H1 (cell line): Measurements from ENCODE around the gene GAS7. TPM values are rescaled to one million over a fixed set of nuclear protein-coding genes. Genes with fewer than 3 reads are reported as not detected.

ENCODE experiments used
- CTCF ChIA-PET: fragments of 300-600 bp; sonication (Branson Sonifier 250); formaldehyde crosslinking; loops from one replicate; lab custom pipeline; 2021; ENCODE audit not compliant: partially characterized antibody; lab: Charles Lee
- POLR2A ChIA-PET: fragments of 300-600 bp; sonication (Branson Sonifier 250); formaldehyde crosslinking; loops from one replicate; lab custom pipeline; 2021; ENCODE audit warnings: inconsistent platforms; ENCODE audit not compliant: partially characterized antibody; lab: Charles Lee
- DNase-seq, 2 experiments: peaks; one replicate each; pipeline versions ENCODE4 v3.0.0 to v3.0.0-alpha.2; 2010 to 2022; ENCODE audit warnings: low spot score in 2 of 2, low read depth in 1 of 2, mixed read lengths in 1 of 2
- FAIRE-seq: peaks from 2 replicates; lab custom pipeline; 2011; peaks lifted over from hg19 to GRCh38; lab: Jason Lieb, UNC
- H2AFZ ChIP-seq: 2 replicates; pipeline ENCODE4 v1.8.1; 2012; ENCODE audit warnings: low read length, inconsistent platforms
- H2AK5ac ChIP-seq: 2 replicates; pipeline ENCODE4 v1.6.1; 2013; ENCODE audit warnings: low read depth, low read length
- H2BK120ac ChIP-seq: replicated peaks from 2 replicates; pipeline ENCODE3; 2013; ENCODE audit warnings: low read depth, low read length, inconsistent platforms
- H2BK12ac ChIP-seq: 2 replicates; pipeline ENCODE4 v1.6.1; 2013; ENCODE audit warnings: low read depth, low read length
- H2BK15ac ChIP-seq: 2 replicates; pipeline ENCODE4 v1.6.1; 2013; ENCODE audit warnings: low read length
- H2BK20ac ChIP-seq: 2 replicates; pipeline ENCODE4 v1.6.1; 2013; ENCODE audit warnings: low read length
- H2BK5ac ChIP-seq: 2 replicates; pipeline ENCODE4 v1.6.1; 2013; ENCODE audit warnings: low read depth, low read length
- H3K14ac ChIP-seq: 2 replicates; pipeline ENCODE4 v1.6.1; 2013; ENCODE audit warnings: inconsistent platforms; ENCODE audit not compliant: insufficient read length
- H3K18ac ChIP-seq: 2 replicates; pipeline ENCODE4 v1.6.1; 2013; ENCODE audit warnings: low read length; ENCODE audit errors: extremely low read depth
- H3K23ac ChIP-seq: 2 replicates; pipeline ENCODE4 v1.6.1; 2013; ENCODE audit warnings: inconsistent platforms; ENCODE audit not compliant: insufficient read length
- H3K23me2 ChIP-seq: 2 replicates; pipeline ENCODE4 v1.6.1; 2013; ENCODE audit warnings: low read depth, low read length
- H3K27ac ChIP-seq: 2 replicates; pipeline ENCODE4 v1.6.1; 2011; ENCODE audit warnings: low read depth, low read length, inconsistent platforms
- H3K27me3 ChIP-seq, 4 experiments: replicated peaks in 1 of 4; 1 replicate in 1 of 4; 2 replicates in 3 of 4; pipeline versions ENCODE4 v1.6.1 to v1.8.1; 2011 to 2013; ENCODE audit warnings: low read length in 3 of 4, mild to moderate bottlenecking in 3 of 4, inconsistent platforms in 2 of 4, mixed read lengths in 2 of 4, moderate library complexity in 1 of 4; ENCODE audit not compliant: control insufficient read depth in 3 of 4, insufficient read depth in 3 of 4; ENCODE audit errors: extremely low read depth in 1 of 4
- H3K36me3 ChIP-seq, 4 experiments: 2 replicates each; pipeline versions ENCODE4 v1.6.1 to v1.8.1; 2011 to 2013; ENCODE audit warnings: mild to moderate bottlenecking in 4 of 4, low read length in 3 of 4, moderate library complexity in 2 of 4, control low read depth in 1 of 4, inconsistent platforms in 1 of 4; ENCODE audit not compliant: insufficient read depth in 4 of 4, control insufficient read depth in 2 of 4
- H3K4ac ChIP-seq: replicated peaks from 2 replicates; pipeline ENCODE3; 2013; ENCODE audit warnings: low read length, low read depth, mixed read lengths, inconsistent platforms; ENCODE audit not compliant: insufficient read length
- H3K4me1 ChIP-seq, 4 experiments: replicated peaks in 1 of 4; 1 replicate in 1 of 4; 2 replicates in 3 of 4; pipeline versions ENCODE4 v1.6.1 to v1.8.1; 2011 to 2013; ENCODE audit warnings: low read length in 3 of 4, inconsistent platforms in 2 of 4, mixed read lengths in 1 of 4; ENCODE audit not compliant: insufficient read depth in 4 of 4, control insufficient read depth in 3 of 4
- H3K4me2 ChIP-seq, 2 experiments: 2 replicates each; pipeline versions ENCODE4 v1.6.1 to v1.8.1; 2011 to 2013; ENCODE audit warnings: low read depth in 2 of 2, low read length in 2 of 2, control low read depth in 1 of 2, inconsistent platforms in 1 of 2, mild to moderate bottlenecking in 1 of 2; ENCODE audit not compliant: insufficient read depth in 1 of 2
- H3K4me3 ChIP-seq, 4 experiments: fragments of 200-600, 300-600 bp in 1 of 4; sonication (generic), shearing (Covaris generic), sonication (Bioruptor Twin) in 1 of 4; 2 replicates each; pipeline versions ENCODE4 v1.5.1 to v1.8.1; 2011 to 2016; ENCODE audit warnings: low read length in 4 of 4, low read depth in 3 of 4, control low read depth in 2 of 4, inconsistent platforms in 2 of 4, mild to moderate bottlenecking in 2 of 4, mixed read lengths in 1 of 4, moderate library complexity in 1 of 4; ENCODE audit not compliant: insufficient read depth in 2 of 4; ENCODE audit errors: extremely low read depth in 1 of 4
- H3K56ac ChIP-seq: replicated peaks from 2 replicates; pipeline ENCODE3; 2013; ENCODE audit warnings: low read depth, mild to moderate bottlenecking, mixed read lengths, low read length, inconsistent platforms; ENCODE audit not compliant: insufficient read length
- H3K79me1 ChIP-seq: 2 replicates; pipeline ENCODE4 v1.6.1; 2013; ENCODE audit warnings: low read depth, low read length, control low read depth
- H3K79me2 ChIP-seq, 2 experiments: 2 replicates each; pipeline versions ENCODE4 v1.6.1 to v1.8.1; 2012 to 2013; ENCODE audit warnings: low read length in 2 of 2, mild to moderate bottlenecking in 2 of 2, inconsistent platforms in 1 of 2; ENCODE audit not compliant: insufficient read depth in 2 of 2, control insufficient read depth in 1 of 2
- H3K9ac ChIP-seq, 4 experiments: replicated peaks in 1 of 4; 1 replicate in 1 of 4; 2 replicates in 3 of 4; pipeline versions ENCODE4 v1.6.1 to v1.8.1; 2011 to 2013; ENCODE audit warnings: low read depth in 3 of 4, low read length in 3 of 4, control low read depth in 2 of 4, mild to moderate bottlenecking in 2 of 4, moderate library complexity in 2 of 4, inconsistent platforms in 1 of 4; ENCODE audit errors: extremely low read depth in 1 of 4
- H3K9me3 ChIP-seq, 2 experiments: 2 replicates each; pipeline versions ENCODE4 v1.6.1 to v1.8.1; 2012 to 2013; ENCODE audit warnings: mild to moderate bottlenecking in 2 of 2, moderate library complexity in 2 of 2, control low read depth in 1 of 2, inconsistent platforms in 1 of 2, low read depth in 1 of 2, low read length in 1 of 2, mixed read lengths in 1 of 2; ENCODE audit not compliant: insufficient read depth in 2 of 2
- H4K20me1 ChIP-seq, 2 experiments: replicated peaks in 1 of 2; 2 replicates each; pipeline versions ENCODE3 to v1.8.1; 2011 to 2013; ENCODE audit warnings: inconsistent platforms in 2 of 2, low read length in 2 of 2, mild to moderate bottlenecking in 1 of 2; ENCODE audit not compliant: insufficient read depth in 2 of 2, control insufficient read depth in 1 of 2
- H4K5ac ChIP-seq: 2 replicates; pipeline ENCODE4 v1.6.1; 2013; ENCODE audit warnings: low read length, low read depth, mixed read lengths, inconsistent platforms; ENCODE audit not compliant: insufficient read length
- H4K8ac ChIP-seq: 2 replicates; pipeline ENCODE4 v1.8.0; 2013; ENCODE audit warnings: mild to moderate bottlenecking, moderate library complexity, low read length, inconsistent platforms; ENCODE audit not compliant: insufficient read depth; ENCODE audit errors: extremely low read depth
- H4K91ac ChIP-seq: replicated peaks from 2 replicates; pipeline ENCODE3; 2013; ENCODE audit warnings: low read length, mixed read lengths, inconsistent platforms; ENCODE audit not compliant: insufficient read length
- BCL11A ChIP-seq, 2 experiments: IDR thresholded peaks; one replicate each; pipeline ENCODE4 v1.6.1; 2011; ENCODE audit warnings: low read depth in 2 of 2, low read length in 2 of 2, mild to moderate bottlenecking in 2 of 2
- CBX8 ChIP-seq: fragments of 300-800, 300-1000 bp; sonication (generic); IDR thresholded peaks from 2 replicates; pipeline ENCODE4 v1.7.1; 2016; ENCODE audit warnings: low read depth, low read length, borderline replicate concordance
- CEBPB ChIP-seq: IDR thresholded peaks from 2 replicates; pipeline ENCODE4 v1.6.1; 2012; ENCODE audit warnings: low read depth, low read length
- CHD2 ChIP-seq: IDR thresholded peaks from 2 replicates; pipeline ENCODE4 v1.6.1; 2012; ENCODE audit warnings: low read length, improper control_type of control experiment
- EGR1 ChIP-seq: IDR thresholded peaks from 2 replicates; pipeline ENCODE4 v1.6.1; 2011; ENCODE audit warnings: low read depth, low read length, borderline replicate concordance
- KDM4A ChIP-seq: IDR thresholded peaks from one replicate; pipeline ENCODE4 v1.7.1; 2012; ENCODE audit warnings: low read depth, mild to moderate bottlenecking, moderate library complexity, low read length, inconsistent platforms; ENCODE audit not compliant: severe bottlenecking
- KDM5A ChIP-seq: fragments of 200-600 bp; IDR thresholded peaks from 2 replicates; pipeline ENCODE4 v1.7.1; 2012; ENCODE audit warnings: mild to moderate bottlenecking, low read length, inconsistent platforms, mixed read lengths
- MAFK ChIP-seq: IDR thresholded peaks from 2 replicates; pipeline ENCODE4 v1.6.1; 2012; ENCODE audit warnings: low read depth, mild to moderate bottlenecking, improper control_type of control experiment, low read length
- NRF1 ChIP-seq: IDR thresholded peaks from 2 replicates; pipeline ENCODE4 v1.6.1; 2011; ENCODE audit warnings: mild to moderate bottlenecking, low read depth, low read length, improper control_type of control experiment
- RXRA ChIP-seq: IDR thresholded peaks from 2 replicates; pipeline ENCODE4 v1.6.1; 2011; ENCODE audit warnings: low read depth, mild to moderate bottlenecking, low read length, moderate library complexity; ENCODE audit not compliant: insufficient read depth
- SP1 ChIP-seq: IDR thresholded peaks from 2 replicates; pipeline ENCODE4 v1.6.1; 2011; ENCODE audit warnings: low read depth, low read length
- TEAD4 ChIP-seq: IDR thresholded peaks from 2 replicates; pipeline ENCODE4 v1.6.1; 2012; ENCODE audit warnings: low read depth, low read length, inconsistent platforms, mixed read lengths
- WGBS, 2 experiments: shearing (Covaris generic) in 1 of 2; methylation state at CpG; one replicate each; pipeline versions ENCODE4 v1.1.6 to v1.1.7; 2013 to 2015; ENCODE audit warnings: low lambda C conversion rate in 2 of 2, mixed read lengths in 2 of 2, inconsistent platforms in 1 of 2, low coverage in 1 of 2, missing lambda C conversion rate in 1 of 2; ENCODE audit not compliant: insufficient replicate concordance in 2 of 2, insufficient coverage in 1 of 2, insufficient read length in 1 of 2; ENCODE audit errors: extremely low coverage in 1 of 2, missing lambda C conversion rate in 1 of 2; 5-methylcytosine and 5-hydroxymethylcytosine counted together
- polyA plus RNA-seq, 7 experiments: library from polyadenylated mRNA; depleted of rRNA in 3 of 7; stranded (reverse) in 5 of 7; unstranded in 2 of 7; fragments of >200 nt in 5 of 7; fragments of 200-250 nt in 2 of 7; gene quantifications; 1 replicate in 5 of 7; 2 replicates in 1 of 7; 4 replicates in 1 of 7; pipeline versions ENCODE4 v1.2.1 to v1.2.3, GENCODE V29; 2011 to 2013; ENCODE audit warnings: missing spikeins in 2 of 7, mixed read lengths in 2 of 7
- total RNA-seq: library from RNA; stranded (reverse); fragmentation: NEBNext Ultra II Directional; extraction: Animal tissue kit (Norgen Biotek cat#: 25700); gene quantifications from 2 replicates; pipeline ENCODE4 v1.2.1, GENCODE V29; 2021
- TF ChIP-seq, protein P1 (sequence below): IDR thresholded peaks from 2 replicates; pipeline ENCODE4 v1.6.1; 2011; ENCODE audit warnings: low read depth, mild to moderate bottlenecking, low read length; ENCODE audit not compliant: insufficient read depth

The GAS7 gene
- total and polyA plus RNA-seq, 2 of the 8 experiments (the other 6 are each of a cell fraction or from before 2014, with no cell fraction given), result 5.0 to 14.5 TPM

DNA sequence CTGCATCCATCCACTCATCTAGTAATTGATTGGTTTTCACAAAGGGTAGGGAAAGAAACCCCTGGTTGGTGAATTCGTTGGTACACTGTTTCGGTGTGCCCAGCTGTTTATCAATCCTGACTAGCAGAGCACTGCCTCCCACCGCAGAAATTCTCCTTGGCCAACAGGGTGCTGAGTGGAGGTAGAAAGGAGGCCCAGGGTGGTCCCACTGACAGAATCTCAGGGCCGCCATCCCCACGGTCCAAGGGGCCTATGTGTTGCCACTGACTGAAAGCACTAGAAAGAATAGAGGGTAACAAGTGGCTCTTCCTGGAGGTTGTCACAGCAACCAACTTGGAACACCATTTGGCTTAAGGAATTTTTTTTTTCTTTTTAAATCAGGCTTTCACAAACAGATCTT lies 284.9 kb downstream of the GAS7 start:
- H4K8ac ChIP-seq, result no peak overlapping the region
- no peak overlapping the region for H3K14ac ChIP-seq
- H2AK5ac ChIP-seq, result no peak overlapping the region
- peaks cover 0 to 3% (median 0%) of the 10 kb centered on the region in 4 experiments; a peak in 1 of 7 replicates for H3K4me1 ChIP-seq
- no peak overlapping the region for H3K4ac ChIP-seq
- no peaks in the 10 kb centered on the region; a peak in 1 of 7 replicates for H3K27me3 ChIP-seq
- H3K27ac ChIP-seq, result no peak overlapping the region
- H3K56ac ChIP-seq, result no peak overlapping the region
- no peak overlapping the region for H3K9ac ChIP-seq
- ChIA-PET POLR2A (no interaction called here), CTCF (interaction anchor here (0.5 to 1.4 kb wide), 3 partner anchors 12 to 817 kb away, joined by 3 to 5 read pairs (median 4); no protein-coding TSS in a partner anchor)
- no peak overlapping the region for H3K23ac ChIP-seq
- DNase-seq, result no peak
- FAIRE-seq, result no peak
- H2BK20ac ChIP-seq, result no peak overlapping the region
- no peaks in the 10 kb centered on the region for H3K79me2 ChIP-seq
- H3K23me2 ChIP-seq, result no peaks in the 10 kb centered on the region
- no peak overlapping the region for H4K91ac ChIP-seq
- no peak overlapping the region for H3K4me2 ChIP-seq
- no peak overlapping the region for H2BK5ac ChIP-seq
- H3K9me3 ChIP-seq, result no peaks in the 10 kb centered on the region
- no peak overlapping the region for H2BK12ac ChIP-seq
- no peak overlapping the region for H4K5ac ChIP-seq
- TF ChIP-seq EGR1, result no peak
- no peak for TF ChIP-seq MAFK
- no peak for TF ChIP-seq CEBPB
- TF ChIP-seq SP1, result no peak
- no peak for TF ChIP-seq CHD2
- no peak for TF ChIP-seq KDM4A
- TF ChIP-seq RXRA, result no peak
- TF ChIP-seq CBX8, result no peak
- TF ChIP-seq KDM5A, result no peak
- no peak for TF ChIP-seq TEAD4
- no peak for TF ChIP-seq BCL11A (IDR thresholded peaks at IDR 0.05; ENCODE audit: low read depth in 2 of 2, low read length in 2 of 2)
- TF ChIP-seq, protein P1, sequence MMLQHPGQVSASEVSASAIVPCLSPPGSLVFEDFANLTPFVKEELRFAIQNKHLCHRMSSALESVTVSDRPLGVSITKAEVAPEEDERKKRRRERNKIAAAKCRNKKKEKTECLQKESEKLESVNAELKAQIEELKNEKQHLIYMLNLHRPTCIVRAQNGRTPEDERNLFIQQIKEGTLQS, result no peak
- TF ChIP-seq NRF1, result no peak
- no peak overlapping the region for H2AFZ ChIP-seq
- H2BK15ac ChIP-seq, result no peak overlapping the region
- no peaks in the 10 kb centered on the region for H3K36me3 ChIP-seq
- 89% methylated on average over 5 of the region's 5 CpGs; no CpG with 5 or more reads in 1 of the 2 experiments for WGBS, 2 experiments
- H3K18ac ChIP-seq, result no peak overlapping the region
- H4K20me1 ChIP-seq, result no peaks in the 10 kb centered on the region
- no peak overlapping the region for H3K4me3 ChIP-seq
- H2BK120ac ChIP-seq, result no peak overlapping the region
- no peaks in the 10 kb centered on the region for H3K79me1 ChIP-seq
